Measurements from ENCODE around the gene NEU1. TPM values are rescaled to one million over a fixed set of nuclear protein-coding genes. Genes with fewer than 3 reads are reported as not detected.
"Not testable (repeated sequence)": the region's sequence is repeated elsewhere in the genome, so short reads cannot be mapped to it uniquely, and the experiment has no call there.

Gene NEU1
- total RNA-seq, result 19.0 TPM

DNA sequence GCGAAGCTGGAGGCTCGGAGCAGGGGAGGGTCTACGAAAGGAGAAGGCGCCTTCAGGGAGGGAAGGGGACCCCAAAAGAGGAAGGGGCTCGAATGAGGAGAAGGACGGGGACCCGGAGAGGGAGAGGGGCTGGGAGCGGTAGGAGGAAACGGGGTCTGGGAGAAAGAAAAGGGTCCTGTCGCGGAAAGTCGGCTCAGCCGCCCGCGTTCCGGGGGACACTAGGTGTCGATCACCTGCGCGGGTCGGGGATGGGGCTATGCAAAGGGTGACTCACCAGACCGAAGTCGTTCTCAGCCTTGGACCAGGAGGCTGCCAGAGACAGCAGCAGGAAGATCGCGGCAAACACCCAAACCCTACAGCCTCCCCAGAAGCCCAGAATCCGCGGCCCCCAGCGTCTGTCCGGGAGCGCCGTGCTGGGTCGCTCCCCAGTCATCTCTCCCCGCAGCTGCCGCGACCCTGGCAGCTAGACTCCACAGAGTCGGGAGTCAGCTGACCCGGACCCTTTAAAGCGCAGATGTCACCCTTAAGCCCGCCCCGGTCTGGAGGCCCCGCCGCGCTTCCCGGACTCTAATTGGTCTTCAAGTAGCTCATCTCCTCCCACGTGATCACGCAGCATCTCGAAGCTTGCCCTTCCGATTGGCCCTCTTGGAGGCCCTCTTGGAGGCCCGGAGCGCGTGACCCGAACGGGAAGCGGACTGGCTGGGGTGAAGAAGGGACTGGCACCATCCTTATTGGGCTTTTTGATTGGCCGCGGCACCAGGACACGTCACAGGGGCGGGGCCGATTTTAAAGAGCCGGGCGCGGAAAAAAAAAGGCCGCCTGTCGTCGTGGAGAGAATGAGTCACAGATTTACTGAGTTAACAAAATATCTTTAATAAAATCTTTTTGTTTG is at the start of gene NEU1:
NEU1 (minus strand) TSS at position 478 of the 892 bp plus-strand sequence; CDS start at position 433, 45 bp downstream.
- DNase-seq, result peak; percentile 100

DNA sequence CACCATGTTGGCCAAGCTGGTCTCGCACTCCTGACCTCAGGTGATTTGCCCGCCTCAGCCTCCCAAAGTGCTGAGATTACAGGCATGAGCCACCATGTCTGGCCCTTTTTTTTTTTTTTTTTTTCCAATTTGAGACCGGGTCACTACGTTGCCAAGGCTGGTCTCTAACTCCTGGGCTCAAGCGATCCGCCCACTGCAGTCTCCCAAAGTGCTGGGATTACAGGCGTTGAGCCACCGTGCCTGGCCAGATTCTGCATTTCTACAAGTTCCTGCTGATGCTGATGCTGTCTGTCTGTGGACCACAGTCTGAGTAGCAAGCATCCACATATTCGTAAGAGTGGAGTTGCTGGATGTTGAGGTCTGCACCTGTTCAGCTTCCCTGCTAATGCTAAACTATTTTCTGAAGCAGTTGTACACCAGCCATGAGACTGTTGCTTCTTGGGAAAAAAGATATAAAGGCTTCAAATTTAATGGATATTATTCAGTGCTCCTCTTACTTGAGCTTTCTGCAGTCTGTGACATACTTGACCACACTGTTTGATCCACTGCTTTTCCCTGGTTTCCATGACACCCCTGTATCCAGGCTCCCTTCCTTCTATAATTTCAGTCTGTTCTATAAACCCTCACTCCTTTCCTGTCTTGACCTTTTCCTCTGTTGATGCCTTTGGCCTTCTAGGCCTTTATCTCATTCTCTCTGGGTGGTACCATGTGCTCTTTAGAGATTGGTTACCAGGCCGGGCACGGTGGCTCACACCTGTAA is 49.4 kb upstream of the NEU1 start:
- DNase-seq, result no peak

DNA sequence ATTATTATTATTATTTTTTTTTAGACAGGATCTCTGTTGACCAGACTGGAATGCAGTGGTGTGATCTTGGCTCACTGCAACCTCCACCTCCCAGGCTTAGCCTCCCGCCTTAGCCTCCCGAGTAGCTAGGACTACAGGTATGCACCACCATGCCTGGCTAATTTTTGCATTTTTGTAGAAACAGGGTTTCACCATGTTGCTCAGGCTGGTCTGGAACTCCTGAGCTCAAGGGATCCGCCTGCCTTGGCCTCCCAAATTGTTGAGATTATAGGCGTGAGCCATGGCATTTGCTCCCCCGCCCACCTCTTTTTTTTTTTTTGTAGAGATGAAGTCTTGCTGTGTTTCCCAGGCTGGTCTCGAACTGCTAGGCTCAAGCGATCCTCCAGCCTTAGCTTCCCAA is 46.7 kb upstream of the NEU1 start:
- not testable (repeated sequence) for DNase-seq

DNA sequence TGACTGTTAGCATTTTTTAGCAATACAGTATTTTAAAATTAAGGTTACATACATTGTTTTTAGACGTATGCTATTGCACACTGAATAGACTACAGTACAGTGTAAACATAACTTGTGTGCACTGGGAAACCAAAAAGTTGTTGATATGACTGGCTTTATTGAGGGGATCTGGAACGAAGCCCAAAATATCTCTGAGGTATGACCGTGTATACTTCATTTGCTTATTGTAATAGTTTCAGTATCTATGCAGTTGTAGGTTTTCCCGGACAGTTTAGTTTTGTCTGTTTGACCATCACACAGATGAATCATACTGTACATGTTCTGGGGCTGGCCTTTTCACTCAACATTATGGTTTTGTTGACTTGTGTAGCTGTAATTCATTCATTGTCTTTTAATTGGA is 46.2 kb upstream of the NEU1 start:
- DNase-seq, result no peak

DNA sequence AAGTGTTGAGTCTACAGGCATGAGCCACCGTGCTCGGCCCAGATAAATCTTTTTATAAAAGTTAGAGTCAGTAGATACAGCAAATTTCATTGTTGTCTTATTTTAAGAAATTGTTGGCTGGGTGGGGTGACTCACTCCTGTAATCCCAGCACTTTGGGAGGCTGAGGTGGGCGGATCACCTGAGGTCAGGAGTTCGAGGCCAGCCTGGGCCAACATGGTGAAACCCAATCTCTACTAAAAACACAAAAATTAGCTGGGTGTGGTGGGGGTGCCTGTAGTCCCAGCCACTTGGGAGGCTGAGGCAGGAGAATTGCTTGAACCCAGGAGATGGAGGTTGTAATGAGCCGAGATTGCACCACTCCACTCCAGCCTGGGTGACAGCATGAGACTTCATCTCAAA is 45.6 kb upstream of the NEU1 start:
- DNase-seq, result not testable (repeated sequence)

DNA sequence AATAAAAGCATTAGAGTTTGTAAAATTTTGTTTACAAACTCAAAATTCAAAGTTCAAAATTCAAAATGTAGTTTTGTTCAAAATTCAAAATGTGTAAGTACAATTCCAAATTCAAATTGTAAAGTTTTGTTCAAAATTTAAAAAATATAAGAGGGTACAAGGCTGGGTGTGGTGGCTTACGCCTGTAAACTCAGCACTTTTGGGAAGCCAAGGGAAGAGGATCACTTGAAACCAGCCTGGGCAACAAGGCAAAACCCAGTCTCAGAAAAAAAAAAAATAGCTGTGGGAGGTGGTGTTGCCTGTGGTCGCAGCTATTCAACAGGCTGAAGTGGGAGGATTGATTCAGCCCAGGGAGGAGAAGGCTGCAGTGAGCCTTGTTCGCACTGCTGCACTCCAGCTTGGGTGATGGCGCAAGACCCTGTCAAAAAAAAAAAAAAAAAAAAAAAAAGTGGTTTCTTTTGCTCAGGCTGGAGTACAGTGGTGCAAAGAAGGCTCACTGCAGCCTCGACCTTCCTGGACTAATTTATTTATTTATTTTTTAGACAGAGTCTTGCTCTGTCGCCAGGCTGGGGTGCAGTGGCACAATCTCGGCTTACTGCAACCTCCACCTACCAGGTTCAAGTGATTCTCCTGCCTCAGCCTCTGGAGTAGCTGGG is 44.7 kb upstream of the NEU1 start:
- no peak for DNase-seq

DNA sequence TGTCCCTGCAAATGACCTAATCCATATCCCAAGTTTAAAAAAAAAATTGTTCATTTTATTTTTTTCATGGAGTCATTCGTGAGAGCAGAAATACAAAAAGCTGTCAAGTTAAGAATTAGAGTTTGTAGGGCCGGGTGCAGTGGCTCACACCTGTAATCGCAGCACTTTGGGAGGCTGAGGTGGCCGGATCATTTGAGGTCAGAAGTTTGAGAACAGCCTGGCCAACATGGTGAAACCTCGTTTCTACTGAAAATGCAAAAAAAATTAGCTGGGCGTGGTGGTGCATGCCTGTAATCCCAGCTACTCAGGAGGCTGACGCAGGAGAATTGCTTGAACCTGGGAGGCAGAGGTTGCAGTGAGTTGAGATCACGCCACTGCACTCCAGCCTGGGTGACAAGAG is 44.1 kb upstream of the NEU1 start:
- not testable (repeated sequence) for DNase-seq

DNA sequence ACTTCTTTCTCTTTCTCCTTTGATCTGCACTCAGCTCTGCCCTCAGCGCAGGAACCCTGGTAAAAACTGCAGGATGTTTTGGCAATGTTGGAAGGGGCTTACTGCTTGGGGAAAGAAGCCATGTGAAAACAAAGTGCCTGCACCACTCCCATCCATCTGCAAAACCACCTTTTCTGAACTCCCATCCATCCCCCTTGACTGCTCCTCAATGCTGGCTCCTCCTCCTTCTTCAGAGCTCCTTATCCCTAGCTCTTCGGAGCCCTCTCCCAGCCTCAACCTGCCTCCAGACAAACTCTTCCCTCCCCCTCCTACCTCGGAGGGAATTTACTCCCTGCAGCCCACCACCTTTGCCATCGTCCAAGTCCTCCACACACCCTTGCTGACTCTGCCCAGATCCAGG is 43.5 kb upstream of the NEU1 start:
- no peak for DNase-seq

DNA sequence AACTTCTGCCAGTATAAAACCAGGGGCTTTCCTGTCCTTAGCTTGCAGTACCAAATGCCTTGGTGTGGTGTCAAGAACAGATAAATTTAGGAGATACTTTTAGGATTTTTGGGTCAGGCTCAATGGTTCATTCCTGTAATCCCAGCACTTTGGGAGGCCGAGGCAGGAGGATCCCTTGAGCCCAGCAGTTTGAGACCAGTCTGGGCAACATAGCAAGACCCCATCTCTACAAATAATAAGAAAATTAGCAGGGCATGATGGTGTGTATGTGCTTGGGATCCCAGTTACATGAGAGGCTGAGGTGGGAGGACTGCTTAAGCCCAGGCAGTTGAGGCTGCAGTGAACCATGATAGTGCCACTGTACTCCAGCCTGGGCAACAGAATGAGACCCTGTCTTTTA is 42.4 kb upstream of the NEU1 start:
- DNase-seq, result no peak

DNA sequence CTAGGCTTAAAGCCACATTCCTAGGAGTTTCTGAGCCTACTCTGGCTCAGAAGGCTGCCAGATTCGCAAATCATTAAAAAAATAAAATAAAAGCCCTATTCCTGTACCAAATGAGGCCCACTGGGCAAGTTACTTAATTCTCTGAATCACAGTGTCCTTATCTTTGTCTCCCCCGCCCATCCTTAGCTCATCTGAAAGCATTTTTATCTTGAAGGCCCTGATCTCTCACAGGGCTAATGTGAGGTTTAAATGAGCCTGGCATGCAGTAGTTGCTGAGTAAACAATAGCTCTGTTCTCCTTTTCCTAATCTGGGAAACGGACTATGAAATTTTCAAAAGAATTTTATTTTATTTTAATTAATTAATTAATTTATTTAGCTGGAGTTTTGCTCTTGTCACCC is 41.3 kb upstream of the NEU1 start:
- DNase-seq, result no peak

DNA sequence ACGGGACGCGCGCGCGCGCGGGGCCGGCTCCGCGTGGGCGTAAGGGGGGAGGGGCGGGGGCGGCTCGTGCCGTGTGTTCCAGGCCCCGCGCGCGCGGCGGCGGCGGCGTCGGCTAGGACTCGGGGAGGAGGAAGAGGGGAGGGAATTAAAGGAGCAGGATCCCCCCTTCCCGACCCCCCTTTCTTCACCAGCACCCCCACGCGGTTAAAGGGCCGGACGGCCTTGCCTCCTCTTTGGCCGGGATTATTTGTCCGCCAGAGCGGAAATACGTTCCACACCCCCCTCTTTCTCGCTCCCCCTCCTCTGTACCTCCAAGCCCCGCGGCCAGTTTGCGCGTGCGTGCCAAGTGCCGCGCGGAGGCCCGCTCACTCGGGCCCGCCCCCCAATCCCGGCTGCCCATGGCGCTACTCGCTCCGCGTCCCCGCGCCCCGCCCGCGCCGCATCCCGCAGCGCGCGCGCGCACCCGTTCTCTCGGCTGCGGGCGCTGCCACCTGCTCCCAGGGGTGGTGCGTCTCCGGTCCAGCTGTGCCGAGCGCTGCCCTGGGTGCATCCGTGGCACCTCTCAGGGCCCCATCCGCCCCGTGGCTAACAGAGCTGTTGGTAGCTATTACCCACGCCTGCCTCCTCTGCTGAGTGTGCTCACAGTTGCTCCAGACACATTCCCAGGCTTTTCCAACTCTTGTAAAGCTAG is 39.5 kb upstream of the NEU1 start, which contains the start of gene ZBTB12:
ZBTB12 (minus strand) TSS at position 134 of the 691 bp plus-strand sequence. CDS start 781 bp downstream, outside the sequence.
- peak; percentile 96 for DNase-seq

DNA sequence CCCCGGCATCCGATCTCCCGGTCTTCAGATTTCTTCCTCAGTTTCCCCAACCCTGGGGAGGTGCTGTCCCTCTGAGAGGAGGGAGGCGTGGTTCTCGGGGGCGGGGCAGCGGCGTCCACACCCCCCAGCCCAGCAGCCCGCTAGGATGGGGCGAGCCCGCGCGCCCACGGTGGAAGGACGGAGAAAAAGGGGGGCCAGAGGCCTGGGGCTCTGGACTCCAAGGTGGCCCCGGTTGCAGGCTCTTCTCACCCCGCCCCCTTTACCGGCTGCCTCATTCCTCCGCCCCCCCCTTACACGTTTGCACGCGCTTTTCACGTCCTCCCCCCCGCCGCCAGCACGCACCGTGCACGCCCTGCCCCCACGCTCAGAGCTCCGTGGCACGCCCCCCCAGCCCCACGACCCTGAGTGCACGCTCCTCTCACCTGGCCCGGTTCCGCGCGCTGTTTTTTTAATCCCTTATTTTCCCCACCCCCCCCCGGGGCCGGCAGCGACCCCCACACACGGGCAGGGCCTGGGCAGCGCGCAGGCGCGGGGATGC is 38.9 kb upstream of the NEU1 start:
- DNase-seq, result no peak

DNA sequence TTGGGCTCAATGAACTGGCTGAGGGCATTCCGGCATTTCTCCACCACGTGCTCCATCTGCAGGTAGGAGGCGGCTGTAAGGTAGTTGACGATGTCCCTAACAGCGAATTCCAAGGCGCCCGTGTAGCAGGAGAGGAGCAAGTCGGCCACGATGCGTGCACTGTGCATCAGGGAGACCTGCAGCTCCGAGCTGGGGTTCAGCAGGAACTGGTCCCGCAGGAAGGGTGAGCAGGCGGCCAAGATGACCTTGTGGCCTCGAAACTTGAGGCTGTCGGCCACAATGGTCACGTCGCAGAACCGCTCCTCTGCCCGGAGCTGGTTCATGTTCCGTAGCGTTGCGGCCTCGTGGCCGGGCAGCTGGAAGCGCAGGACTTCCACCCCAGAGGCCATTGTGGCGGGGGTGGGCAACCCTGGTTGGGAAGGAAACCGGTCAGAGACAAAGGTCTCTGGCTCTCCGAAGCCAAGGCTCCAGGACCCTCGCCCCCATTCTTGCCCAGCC is 38.3 kb upstream of the NEU1 start:
- DNase-seq, result no peak

DNA sequence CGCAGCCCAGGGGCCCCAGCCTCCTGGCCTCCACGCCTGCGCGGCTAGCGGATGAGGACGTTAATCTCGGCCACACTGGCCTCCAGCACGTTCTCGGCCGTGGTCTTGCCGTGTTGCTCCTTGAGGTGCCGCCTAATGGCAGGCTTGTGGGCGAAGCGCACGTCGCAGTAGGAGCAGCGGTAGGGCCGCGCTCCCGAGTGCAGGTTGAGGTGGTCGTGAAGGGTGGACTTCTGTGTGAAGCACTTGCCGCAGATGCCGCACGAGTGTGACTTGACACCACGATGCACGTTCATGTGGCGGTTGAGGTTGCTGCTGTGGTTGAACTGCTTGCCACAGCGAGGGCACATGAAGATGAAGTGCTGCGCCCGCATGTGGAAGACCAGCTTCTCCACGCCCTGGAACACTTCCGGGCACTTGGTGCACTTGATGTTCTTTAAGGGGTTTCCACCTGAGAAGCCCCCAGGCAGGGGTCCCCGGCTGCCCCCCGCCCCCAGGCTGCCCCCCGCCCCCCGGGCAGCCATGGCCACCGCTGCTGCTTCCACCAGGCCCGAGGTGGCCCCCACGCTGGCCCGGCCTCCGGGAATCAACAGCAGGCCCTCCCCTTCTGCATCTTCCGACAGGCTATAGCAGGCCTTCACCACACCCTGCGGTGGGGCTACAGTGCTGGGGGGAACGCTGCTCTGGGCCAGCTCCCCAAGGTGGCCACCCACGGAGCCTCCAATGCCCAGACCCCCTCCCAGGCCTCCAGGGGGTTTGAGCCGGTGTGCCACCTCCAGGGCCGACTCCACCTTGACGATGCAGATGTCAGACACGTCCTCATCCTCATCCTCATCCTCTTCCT is 37.5 kb upstream of the NEU1 start:
- DNase-seq, result no peak

DNA sequence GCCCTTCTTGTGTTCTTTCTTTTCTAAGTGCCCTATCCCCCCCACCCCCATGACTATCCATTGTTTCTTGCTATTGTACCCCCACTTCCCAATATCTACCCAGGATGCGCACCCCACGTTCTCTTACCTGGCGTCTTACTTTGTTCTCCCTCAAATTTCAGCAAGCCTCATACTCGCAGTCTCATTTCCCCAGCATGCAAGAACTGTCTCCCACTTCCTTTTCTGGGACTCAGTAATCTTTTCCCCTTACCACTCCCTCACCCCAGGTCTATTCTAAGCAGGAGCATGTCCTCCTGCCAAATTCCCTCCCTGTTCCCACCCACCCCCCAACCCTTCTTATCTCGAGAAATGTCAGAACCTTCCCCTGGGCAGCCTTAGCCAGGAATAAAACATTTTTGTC is 36.6 kb upstream of the NEU1 start:
- no peak for DNase-seq

DNA sequence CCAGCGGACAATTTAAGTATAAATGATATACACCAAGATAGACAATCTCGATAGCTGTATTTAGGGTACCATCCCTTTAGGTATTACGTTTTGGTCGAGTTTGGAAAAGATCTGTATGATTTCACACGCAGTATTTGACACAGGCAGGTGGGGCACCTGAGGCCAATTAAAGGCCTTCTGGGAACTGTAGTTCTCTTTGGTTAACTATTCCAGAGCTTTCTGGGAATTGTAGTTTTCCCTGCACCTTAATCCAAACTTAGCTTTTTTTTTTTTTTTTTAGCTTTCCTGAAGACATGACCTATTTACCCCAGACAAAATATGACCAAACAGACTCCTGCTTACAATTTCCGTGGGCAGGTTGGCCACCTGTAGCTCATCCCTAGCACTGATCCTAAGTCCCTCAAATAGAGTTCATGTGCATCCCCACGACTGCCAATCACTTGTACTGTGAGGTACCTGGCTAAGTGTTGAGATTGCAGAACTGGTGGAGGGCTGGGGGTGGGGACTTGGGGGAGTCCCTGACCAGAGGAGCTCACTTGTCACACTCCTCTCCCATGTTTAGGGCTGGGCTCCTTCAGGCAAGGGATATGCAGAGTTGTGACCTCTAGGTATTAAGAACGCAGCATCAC is 35.9 kb upstream of the NEU1 start:
- no peak for DNase-seq

DNA sequence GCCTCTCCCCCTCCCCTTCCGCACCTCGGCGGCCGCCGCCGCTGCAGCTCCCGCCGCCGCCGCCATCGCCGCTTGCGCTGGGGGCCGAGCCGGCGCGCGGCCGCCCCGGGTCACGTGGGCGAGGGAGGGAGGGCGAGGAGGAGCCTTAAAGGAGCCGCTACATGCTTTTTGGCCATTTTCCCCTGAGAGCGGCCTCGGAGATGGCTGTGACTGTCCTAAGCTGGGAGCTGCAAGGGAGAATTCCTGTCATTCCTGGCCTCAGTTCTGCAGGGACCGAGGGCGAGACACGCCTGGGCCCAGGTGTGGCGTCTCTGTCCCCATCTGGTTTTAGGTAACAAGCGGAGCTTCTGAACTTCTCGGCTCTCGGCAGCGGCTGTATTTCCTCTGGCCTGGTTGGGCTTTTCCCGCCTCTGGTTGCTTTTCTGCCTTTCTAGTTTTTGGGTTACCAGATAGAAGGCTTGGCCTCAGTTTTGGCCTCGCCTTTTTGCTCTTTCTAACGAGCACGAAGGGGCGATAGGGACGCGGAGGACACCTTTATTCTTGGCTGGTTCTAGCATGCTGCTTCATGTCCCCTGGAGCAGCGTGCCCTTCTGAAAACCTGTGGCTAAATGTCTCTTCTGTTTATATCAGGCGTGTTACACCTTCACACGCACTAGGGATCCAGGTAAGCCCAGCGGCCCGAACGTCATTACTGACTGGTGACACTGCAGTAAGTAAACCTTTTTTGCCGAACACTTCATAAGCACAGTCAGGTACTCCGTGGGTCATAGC is 35.2 kb upstream of the NEU1 start, which contains the start of gene EHMT2:
EHMT2 (minus strand) TSS at position 87 of the 771 bp plus-strand sequence; CDS start at position 66, 21 bp downstream.
- DNase-seq, result peak; percentile 79

DNA sequence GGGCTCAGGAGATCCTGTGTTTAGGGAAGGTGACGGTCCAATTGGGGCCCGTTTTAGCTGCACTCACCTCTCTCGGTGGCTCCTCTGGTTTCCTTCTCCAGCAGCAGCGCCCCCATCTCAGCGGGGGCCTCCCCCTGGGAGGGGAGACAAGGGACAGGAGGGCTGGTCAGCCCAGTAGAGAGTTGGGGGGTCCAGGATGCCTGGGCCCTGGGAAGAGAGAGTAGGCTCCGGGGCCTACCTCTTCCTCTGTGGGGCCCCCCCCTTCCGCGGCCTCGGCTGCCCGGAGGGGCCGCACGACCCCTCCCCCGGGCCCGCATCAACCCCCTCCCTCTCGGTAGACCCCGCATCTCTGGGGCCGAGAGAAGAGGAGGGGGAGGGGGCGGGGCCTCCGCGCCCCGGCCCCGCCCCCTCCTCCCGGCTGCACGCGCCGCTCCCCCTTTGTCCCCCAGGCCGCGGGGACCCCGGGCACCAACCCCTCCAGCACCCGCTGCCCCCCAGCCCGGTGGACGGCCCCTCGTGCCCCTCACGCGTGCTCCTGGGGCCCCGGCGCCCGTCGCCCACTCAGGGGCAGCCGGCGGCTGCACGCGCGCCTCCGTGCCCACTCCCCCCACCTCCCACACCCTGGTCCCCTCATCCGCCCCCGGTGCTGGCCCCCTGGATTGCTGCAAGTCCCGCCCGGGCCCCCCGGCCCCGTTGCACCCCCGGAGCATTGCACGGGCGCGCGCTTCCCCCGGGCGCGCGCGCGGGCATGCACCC is 34.4 kb upstream of the NEU1 start:
- DNase-seq, result no peak

DNA sequence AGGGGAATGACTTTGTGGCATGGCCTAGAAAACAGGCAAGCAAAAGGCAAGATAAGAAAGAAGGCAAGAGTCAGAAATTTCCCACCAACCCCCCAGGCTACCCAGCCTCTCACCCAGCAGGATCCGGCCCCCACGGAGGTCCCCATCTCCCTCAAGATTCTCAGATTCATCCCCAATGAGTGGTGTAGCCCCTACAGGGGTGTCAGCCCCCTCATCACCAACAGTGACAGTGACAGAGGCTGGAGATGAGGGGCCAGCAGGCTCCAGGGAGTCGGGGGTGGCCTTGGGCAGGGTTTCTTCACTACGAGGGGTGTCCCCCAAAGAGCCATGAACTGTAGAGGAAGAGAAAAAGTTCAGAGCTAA is 33.9 kb upstream of the NEU1 start:
- no peak for DNase-seq
